HG02798 (cell line): ENCODE measurements around the gene UBQLN4.
"Not testable (repeated sequence)": the region's sequence is repeated elsewhere in the genome, so short reads cannot be mapped to it uniquely, and the experiment has no call there.

Experiments
- ATAC-seq: cut with Tn5 transposase; IDR thresholded peaks from one replicate; pipeline ENCODE4 v1.9.1; 2021; ENCODE audit warnings: mild to moderate bottlenecking; ENCODE audit not compliant: unreplicated experiment, poor library complexity

UBQLN4 gene

GRCh38 chr1:156063997-156064285 is 10.3 kb upstream of the UBQLN4 start:
- no peak for ATAC-seq

DNA sequence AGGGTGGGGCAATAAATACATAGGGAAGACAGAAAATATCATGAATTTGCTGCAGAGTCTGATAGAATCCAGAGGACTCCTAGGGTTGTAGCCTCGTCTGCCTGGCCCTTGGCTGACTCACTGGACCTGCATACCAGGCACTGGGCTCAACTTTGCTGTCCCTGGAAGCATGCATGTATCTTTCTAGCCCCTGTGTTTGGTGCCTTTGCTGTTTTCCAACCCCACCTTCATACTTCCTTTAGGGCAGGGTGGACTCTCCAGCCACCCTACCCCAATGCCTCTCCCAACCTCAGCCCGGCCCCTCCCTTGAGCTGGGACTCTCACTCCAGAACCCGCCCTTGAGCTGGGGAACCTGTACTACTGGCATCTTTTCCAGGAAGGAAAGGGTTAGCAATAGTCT is 8.6 kb upstream of the UBQLN4 start:
- ATAC-seq = no peak

DNA sequence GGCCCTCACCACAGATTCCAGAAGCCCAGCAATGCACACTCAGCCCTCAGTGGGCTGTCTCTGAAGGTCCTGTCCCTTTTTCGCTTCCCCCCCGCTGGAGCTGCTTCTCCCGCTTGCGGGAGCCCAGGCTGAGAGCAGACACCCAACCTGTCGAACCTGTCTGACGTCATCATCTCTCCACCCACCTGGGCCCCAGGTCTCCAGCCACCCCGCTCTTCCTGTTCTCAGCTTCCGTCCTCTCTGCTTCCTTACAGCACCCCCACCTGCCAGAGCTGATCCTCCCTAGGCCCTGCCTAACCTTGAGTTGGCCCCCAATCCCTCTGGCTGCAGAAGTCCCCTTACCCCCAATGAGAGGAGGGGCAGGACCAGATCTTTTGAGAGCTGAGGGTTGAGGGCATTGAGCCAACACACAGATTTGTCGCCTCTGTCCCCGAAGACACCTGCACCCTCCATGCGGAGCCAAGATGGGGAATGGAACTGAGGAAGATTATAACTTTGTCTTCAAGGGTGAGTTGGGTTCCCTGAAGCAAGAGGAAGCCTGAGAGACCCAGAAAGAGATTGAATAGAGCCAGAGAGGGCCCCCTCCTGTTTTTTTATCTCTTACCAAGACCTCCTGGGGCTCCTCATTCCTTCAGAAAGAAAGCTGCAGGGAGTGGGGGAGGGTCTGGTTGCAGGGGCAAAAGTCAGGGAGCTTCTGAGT is 7.5 kb upstream of the UBQLN4 start, which contains the start of gene RAB25:
RAB25 (plus strand) TSS at position 224 of the 700 bp plus-strand sequence; CDS start at position 465, 241 bp downstream.
- no peak for ATAC-seq

GRCh38 chr1:156056326-156056849 is 2.8 kb upstream of the UBQLN4 start:
- ATAC-seq = no peak

- no peak for ATAC-seq
Measured at GRCh38 chr1:156055281-156056048, 1.9 kb upstream of the UBQLN4 start.

DNA sequence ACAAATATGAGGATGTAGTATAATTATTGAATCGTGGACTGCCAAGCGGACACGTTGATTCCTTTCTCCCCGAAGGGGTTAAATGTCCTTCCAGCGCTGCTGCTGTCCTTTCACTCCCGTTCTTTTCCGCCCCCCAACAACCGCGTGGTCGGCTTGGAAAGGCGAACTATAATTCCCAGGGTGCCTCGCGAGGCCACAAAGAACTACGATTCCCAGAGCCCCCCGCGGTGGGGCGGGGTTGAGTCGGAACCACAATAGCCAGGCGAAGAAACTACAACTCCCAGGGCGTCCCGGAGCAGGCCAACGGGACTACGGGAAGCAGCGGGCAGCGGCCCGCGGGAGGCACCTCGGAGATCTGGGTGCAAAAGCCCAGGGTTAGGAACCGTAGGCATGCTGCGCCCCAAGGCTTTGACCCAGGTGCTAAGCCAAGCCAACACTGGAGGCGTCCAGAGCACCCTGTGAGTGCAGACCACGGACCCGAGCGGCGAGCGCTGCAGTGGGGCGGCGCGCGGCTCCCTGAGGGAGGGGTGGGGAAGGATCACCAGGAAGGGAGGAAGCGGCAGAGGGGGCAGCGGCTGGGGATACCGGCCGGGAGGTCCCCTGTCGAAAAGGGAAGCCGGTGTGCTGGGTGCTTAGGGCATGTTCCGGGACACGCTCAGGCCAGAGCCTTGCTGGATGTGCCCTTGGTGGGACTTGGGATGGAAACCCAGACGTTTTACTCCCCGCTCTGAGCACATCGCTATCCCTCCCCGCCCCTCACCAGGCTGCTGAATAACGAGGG is 1.1 kb upstream of the UBQLN4 start, which contains the start of gene LAMTOR2:
LAMTOR2 (plus strand) TSS at position 283 of the 781 bp plus-strand sequence; CDS start at position 391, 108 bp downstream.
- peak; percentile 79 for ATAC-seq

GRCh38 chr1:156052862-156053767 is 483 bp downstream of the UBQLN4 start:
- no peak for ATAC-seq

DNA sequence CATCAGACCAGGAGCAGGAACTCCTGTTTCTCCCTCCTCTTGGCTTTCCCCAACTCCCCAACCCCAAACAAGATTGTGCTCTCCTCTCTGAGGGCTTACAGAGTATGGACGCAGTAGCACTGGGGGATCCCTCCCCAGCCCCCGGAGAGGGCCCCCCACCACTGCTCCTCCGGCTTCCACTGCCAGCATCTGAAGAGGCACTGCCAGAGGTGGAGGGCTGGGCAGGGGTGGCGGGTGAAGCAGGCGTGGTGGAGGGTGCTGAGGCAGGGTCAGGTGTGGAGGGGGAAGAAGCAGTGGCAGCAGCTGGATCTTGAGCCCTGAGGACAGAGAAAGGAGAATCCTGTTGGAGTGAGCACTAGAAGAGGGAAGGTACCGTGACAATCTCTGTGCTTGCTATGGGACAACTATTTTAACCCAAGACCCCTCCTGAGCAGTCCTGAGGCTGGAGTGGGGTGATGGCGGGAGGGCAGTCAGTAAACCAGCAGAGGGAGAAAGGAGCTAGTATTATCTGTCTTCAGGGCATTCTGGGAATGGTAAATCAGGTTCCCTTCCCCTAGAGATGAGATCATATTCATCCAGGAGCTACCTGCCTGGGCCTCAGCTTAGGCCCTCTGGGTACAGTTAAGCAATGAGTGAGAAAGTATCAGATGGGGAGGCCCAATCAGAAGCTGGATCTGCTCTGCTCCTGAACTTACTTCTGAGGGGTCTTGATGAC is 2.4 kb downstream of the UBQLN4 start:
- no peak for ATAC-seq

DNA sequence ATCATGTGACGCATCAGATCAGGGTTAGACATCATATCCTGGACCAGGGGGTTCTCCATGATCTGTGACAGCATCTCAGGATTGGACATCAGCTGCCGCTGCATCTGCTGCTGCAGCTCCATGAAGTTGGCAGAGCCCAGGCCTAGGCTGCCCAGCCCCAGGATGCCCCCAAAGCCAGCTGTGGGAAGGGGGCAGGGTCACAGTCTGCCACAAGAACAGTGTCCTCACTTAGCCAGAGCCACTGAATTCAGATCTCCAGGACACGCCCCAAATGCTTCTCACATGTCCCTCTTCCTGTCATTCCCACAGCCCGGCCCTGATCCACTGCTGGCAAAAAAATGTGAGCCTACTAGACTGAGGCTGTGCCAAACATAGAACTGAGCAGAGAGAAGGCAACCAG is 3.2 kb downstream of the UBQLN4 start:
- ATAC-seq = no peak

- ATAC-seq = no peak
Measured at GRCh38 chr1:156048663-156049258, 4.8 kb downstream of the UBQLN4 start.

- no peak for ATAC-seq
Measured at GRCh38 chr1:156045076-156045475, 8.5 kb downstream of the UBQLN4 start.

- no peak for ATAC-seq
Measured at GRCh38 chr1:156042828-156043227, 10.8 kb downstream of the UBQLN4 start.

GRCh38 chr1:156034991-156035390 is 18.6 kb downstream of the UBQLN4 start:
- ATAC-seq = not testable (repeated sequence)

DNA sequence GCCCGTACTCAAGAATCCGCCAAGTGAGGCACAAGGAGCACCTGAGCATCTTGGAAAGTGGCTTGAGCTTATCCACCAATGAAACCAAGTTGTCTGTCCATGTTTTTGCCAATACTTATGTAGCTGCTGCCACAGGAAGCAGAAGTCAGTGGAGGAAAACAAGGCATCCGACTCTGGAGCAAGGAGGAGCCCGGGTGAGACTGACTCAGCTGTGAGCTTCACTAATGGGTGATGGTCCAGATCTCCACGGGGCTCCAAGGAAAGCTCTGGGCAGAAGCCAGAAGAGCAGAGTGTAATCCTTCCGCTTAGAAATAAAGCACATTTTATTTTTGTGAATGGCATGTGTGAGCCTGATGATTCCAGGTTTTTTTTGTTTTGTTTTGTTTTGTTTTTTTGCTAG is 20.6 kb downstream of the UBQLN4 start:
- no peak for ATAC-seq

- no peak for ATAC-seq
Measured at GRCh38 chr1:156026588-156026987, 27.0 kb downstream of the UBQLN4 start.

- no peak for ATAC-seq
Measured at GRCh38 chr1:156025876-156026275, 27.7 kb downstream of the UBQLN4 start.

- no peak for ATAC-seq
Measured at GRCh38 chr1:156024801-156025200, 28.8 kb downstream of the UBQLN4 start.

DNA sequence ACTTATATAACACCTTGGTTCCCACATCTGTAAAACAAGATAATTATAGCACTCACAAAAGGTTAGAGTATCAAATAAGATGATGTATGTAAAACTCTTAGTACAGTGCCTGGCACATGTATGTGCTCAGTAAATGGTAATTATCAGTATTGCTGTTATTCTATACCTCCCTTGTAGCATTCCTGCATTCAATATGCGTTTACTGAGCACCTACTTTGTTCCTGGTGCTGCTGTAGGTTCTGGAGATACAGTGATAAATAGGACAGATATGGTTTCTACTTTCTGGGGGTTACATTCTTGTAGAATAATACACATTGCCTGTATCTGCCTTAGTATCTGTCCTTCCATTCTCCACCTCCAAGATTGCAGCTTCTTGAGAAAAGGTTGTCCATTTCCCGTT is 31.6 kb downstream of the UBQLN4 start:
- ATAC-seq = no peak

GRCh38 chr1:156021093-156021428 is 32.5 kb downstream of the UBQLN4 start:
- no peak for ATAC-seq
